GM12878 (cell line): ENCODE measurements around the gene G3BP1. TPM values are rescaled to one million over a fixed set of nuclear protein-coding genes. Genes with fewer than 3 reads are reported as not detected.

Experiments
- BACH1 ChIP-seq: fragments of 450-650 bp; IDR thresholded peaks from 2 replicates; pipeline ENCODE4 v1.6.1; 2017; ENCODE audit warnings: mild to moderate bottlenecking, borderline replicate concordance
- CEBPB ChIP-seq, 2 experiments: fragments of 150-350 bp in 1 of 2; IDR thresholded peaks; 2 replicates each; pipeline ENCODE4 v1.6.1; 2012 to 2014; ENCODE audit warnings: low read depth in 2 of 2, low read length in 2 of 2, borderline replicate concordance in 1 of 2, inconsistent platforms in 1 of 2
- CEBPZ ChIP-seq: fragments of 150-350 bp; IDR thresholded peaks from 2 replicates; pipeline ENCODE4 v1.6.1; 2016; ENCODE audit warnings: low read depth, low read length
- DPF2 ChIP-seq: fragments of 450-650 bp; IDR thresholded peaks from 2 replicates; pipeline ENCODE4 v1.6.1; 2017; ENCODE audit warnings: mild to moderate bottlenecking
- E2F8 ChIP-seq: fragments of 450-650 bp; IDR thresholded peaks from 2 replicates; pipeline ENCODE4 v1.6.1; 2018; ENCODE audit warnings: mild to moderate bottlenecking, low read depth, moderate library complexity; ENCODE audit not compliant: partially characterized antibody
- GABPA ChIP-seq: IDR thresholded peaks from 2 replicates; pipeline ENCODE4 v1.6.1; 2014; ENCODE audit warnings: antibody characterized with exemption, low read depth, mild to moderate bottlenecking, inconsistent platforms
- HSF1 ChIP-seq: fragments of 150-350 bp; IDR thresholded peaks from 2 replicates; pipeline ENCODE4 v1.6.1; 2014; ENCODE audit warnings: mild to moderate bottlenecking, low read depth, low read length
- LARP7 ChIP-seq: fragments of 450-650 bp; IDR thresholded peaks from 2 replicates; pipeline ENCODE4 v1.6.1; 2017; ENCODE audit warnings: mild to moderate bottlenecking
- RAD21 ChIP-seq: IDR thresholded peaks from 2 replicates; pipeline ENCODE4 v1.6.1; 2011; ENCODE audit warnings: mild to moderate bottlenecking, low read depth, low read length, moderate library complexity; ENCODE audit not compliant: insufficient read depth
- ZBTB40 ChIP-seq: fragments of 450-650 bp; IDR thresholded peaks from 2 replicates; pipeline ENCODE4 v1.6.1; 2016; ENCODE audit warnings: mild to moderate bottlenecking, moderate library complexity, borderline replicate concordance
- ZSCAN29 ChIP-seq: fragments of 450-650 bp; IDR thresholded peaks from 2 replicates; pipeline ENCODE4 v1.6.1; 2017; ENCODE audit warnings: mild to moderate bottlenecking, moderate library complexity
- polyA plus RNA-seq, 11 experiments: library from polyadenylated mRNA; depleted of rRNA in 4 of 11; unstranded in 6 of 11; stranded (reverse) in 5 of 11; fragments of >200 nt; fragmentation: Nextera tagmentation in 4 of 11; fragmentation: Illumina TruSeq in 1 of 11; extraction: Ambion mirVana in 4 of 11; extraction: Trizol in 1 of 11; gene quantifications; 1 replicate in 1 of 11; 2 replicates in 10 of 11; pipeline versions ENCODE4 v1.2.1 to v1.2.3, GENCODE V29; 2011 to 2016; ENCODE audit warnings: inconsistent platforms in 2 of 11, missing spikeins in 2 of 11, low read depth in 1 of 11
- total RNA-seq, 4 experiments: library from RNA; depleted of rRNA in 3 of 4; stranded (reverse); fragments of >200 nt in 3 of 4; fragmentation: Illumina TruSeq in 1 of 4; extraction: Trizol in 1 of 4; gene quantifications; 2 replicates each; pipeline versions ENCODE4 v1.2.1 to v1.2.3, GENCODE V29; 2013 to 2021
- TF ChIP-seq, protein P1 (sequence below): fragments of 450-650 bp; formaldehyde crosslinking; IDR thresholded peaks from 2 replicates; pipeline ENCODE4 v1.4.0; 2020; ENCODE audit warnings: mild to moderate bottlenecking, moderate library complexity

Gene G3BP1
- total and polyA plus RNA-seq, 10 of the 15 experiments (the other 5 are each of a cell fraction or from before 2014, with no cell fraction given) = 49.7 to 438 (median 148) TPM

DNA sequence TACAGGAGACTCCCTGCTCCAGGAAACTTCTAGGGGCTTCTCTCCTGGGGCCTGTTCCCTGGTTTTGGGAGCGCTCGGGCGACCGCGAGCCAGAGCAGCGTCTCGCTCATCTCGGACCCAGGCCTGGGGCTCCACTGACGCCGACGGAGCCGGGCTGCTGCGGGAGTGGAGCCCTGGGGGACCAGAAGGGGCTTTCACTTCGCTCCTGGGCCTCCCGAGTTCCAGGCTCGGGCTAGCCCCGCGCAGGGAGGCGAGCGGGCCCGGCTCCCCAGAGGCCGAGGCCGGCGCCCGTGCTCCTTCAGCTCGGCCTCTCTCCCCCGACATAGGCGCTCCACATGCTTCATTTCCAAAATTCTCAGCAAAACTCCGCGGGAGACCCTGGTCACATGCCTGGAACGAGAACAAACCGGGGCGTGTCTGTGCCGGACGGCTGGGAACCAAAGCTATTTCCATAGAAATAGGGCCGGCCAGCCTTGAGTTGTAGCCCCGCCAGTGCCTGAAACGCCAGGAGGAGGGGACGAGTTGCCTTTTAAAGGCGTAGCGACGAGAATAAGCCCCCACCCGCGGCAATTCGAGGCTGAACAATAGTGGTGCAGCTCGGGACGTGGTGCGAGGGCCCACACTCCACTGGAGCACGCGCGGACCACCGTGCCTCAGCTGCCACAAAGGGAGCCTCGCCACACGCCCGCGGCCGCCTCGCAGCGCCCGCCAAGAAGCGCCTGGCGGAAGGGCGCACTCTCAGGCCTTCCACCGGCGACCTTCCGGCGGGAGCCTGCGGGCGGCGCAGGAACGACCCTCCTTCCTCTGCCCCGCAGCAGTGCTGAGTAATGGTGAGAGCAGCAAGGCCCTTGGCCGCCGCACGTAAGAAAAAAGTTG, 1.1 kb upstream of the G3BP1 start (continued):
- TF ChIP-seq, protein P1, sequence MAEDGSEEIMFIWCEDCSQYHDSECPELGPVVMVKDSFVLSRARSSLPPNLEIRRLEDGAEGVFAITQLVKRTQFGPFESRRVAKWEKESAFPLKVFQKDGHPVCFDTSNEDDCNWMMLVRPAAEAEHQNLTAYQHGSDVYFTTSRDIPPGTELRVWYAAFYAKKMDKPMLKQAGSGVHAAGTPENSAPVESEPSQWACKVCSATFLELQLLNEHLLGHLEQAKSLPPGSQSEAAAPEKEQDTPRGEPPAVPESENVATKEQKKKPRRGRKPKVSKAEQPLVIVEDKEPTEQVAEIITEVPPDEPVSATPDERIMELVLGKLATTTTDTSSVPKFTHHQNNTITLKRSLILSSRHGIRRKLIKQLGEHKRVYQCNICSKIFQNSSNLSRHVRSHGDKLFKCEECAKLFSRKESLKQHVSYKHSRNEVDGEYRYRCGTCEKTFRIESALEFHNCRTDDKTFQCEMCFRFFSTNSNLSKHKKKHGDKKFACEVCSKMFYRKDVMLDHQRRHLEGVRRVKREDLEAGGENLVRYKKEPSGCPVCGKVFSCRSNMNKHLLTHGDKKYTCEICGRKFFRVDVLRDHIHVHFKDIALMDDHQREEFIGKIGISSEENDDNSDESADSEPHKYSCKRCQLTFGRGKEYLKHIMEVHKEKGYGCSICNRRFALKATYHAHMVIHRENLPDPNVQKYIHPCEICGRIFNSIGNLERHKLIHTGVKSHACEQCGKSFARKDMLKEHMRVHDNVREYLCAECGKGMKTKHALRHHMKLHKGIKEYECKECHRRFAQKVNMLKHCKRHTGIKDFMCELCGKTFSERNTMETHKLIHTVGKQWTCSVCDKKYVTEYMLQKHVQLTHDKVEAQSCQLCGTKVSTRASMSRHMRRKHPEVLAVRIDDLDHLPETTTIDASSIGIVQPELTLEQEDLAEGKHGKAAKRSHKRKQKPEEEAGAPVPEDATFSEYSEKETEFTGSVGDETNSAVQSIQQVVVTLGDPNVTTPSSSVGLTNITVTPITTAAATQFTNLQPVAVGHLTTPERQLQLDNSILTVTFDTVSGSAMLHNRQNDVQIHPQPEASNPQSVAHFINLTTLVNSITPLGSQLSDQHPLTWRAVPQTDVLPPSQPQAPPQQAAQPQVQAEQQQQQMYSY (CRISPR knock-in tag) = no peak
- TF ChIP-seq ZBTB40 (no peak), DPF2 (no peak), HSF1 (no peak), CEBPZ (no peak), E2F8 (no peak), RAD21 (no peak), LARP7 (peak; percentile 72; the same call in 1 of the 2 replicates), ZSCAN29 (no peak), CEBPB (IDR thresholded peaks at IDR 0.05; ENCODE audit: borderline replicate concordance in 1 of 2, low read depth in 2 of 2, low read length in 2 of 2) (no peak), GABPA (no peak; the same call in none of the 2 replicates), BACH1 (peak; percentile 82; the same call in 1 of the 2 replicates)
